Activated CD8-positive, alpha-beta memory T cell treated with anti-CD3 and anti-CD28 coated beads, Interleukin-2, amount 50 U/mL, for 24 hours (primary cell): ENCODE measurements around the gene TOLLIP.
"Not testable (repeated sequence)": the region's sequence is repeated elsewhere in the genome, so short reads cannot be mapped to it uniquely, and the experiment has no call there.

Source experiments
- DNase-seq: peaks from one replicate; pipeline ENCODE4 v3.0.0-alpha.2; 2020; ENCODE audit errors: extremely low read depth

The TOLLIP gene

GRCh38 chr11:1281974-1282365, 27.5 kb downstream of the TOLLIP start:
- DNase-seq = no peak

- DNase-seq = no peak
These were observed 28.0 kb downstream of the TOLLIP start for GRCh38 chr11:1281326-1281973.

GRCh38 chr11:1280116-1281035, 29.1 kb downstream of the TOLLIP start:
- DNase-seq = no peak

DNA sequence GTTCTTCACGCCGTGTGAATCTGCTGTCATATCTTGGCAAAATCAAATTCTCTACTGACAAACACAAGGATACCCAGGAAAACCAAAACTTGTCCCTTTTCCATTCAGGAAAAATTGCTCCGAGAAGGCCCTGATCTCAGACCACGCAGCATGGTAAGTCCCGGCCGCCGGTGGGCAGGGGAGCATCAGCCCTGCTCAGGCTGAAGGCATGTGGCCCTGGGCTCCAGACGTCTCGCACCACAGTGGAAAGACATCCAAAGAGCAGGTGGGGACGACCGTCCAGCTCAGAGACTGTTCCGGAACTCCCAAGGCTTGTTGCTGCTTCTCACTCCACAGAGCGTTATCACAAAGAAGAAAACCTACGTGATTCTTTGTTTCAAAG, 29.8 kb downstream of the TOLLIP start:
- DNase-seq = no peak

DNA sequence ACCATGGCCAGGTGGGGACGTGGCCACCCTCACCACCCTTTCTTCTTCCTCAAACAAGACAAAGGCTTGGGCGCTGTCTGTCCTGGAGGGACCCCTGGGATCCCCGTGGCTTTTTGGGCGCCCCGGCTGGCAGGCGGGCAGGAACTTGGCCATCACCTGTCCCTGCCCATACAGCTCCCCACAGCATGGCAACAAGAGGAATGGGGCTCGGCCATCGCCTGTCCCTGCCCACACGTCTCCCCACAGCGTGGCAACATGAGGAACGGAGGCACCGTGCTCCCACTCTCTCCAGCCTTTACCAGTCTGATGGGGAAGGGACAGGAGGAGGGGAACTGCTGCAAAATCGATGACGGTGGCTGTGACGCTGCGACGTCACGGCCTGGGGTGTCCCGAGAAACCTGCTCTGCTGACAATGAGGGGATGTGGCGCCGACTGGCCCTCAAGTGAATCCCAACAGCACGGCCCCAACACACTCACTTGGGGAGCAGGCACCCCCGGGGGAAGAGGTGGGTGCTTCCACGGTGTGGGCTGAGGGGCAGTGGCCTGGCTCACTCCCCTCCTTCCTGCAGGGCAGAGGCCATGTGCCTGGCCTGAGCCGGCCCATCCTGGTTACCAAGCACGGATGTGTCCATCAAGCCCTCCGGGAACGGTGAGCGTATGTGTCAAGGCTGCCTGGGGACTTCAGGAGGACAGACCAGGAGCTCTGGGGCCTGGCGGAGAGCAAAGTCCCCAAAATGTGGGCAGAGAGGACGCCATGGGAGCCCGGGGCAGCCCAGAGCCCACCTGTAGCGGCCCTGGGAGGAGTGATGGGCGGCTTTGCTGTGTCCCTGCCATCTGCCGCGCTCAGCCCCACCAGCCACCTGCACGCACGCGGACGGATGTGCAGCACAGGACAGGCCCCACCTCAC, 30.4 kb downstream of the TOLLIP start:
- DNase-seq = no peak

- no peak for DNase-seq
These were observed 31.4 kb downstream of the TOLLIP start for GRCh38 chr11:1277936-1278512.

DNA sequence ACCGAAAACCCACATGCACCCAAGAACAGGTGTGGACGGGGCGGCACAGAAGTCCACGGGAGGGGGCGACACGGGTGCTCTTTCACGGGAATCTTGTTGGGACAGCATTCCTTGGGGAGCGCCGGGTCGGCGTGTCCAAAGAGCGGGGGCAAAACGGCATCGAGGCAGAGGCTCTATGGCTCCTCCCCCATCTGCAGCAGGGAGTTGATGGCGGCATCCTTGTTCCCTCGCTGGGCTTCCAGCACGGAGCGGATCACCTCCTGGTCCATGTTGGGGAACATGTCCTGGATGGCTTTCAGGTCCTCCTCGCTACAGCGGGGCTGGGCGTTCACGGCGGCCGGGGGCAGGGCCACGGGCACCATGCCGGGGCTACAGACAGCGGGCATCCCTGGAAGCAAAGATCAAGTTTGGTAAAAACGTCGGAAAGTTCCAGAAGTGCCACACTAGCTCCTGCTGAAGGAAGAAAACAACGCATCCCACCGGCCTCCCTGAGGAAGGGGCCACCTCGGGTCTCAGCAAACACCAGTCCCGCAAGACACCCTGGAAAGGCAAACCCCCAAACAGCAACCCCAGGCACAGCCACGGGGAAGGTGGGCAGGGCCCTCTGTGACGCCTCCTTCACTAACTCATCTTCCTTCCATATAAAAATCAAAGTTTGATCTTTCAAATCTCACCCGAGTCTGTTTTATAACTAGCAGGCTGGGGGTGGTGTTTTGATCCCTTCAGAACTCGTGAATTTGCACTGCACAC, 32.4 kb downstream of the TOLLIP start:
- DNase-seq = no peak

- DNase-seq = no peak
These were observed 33.2 kb downstream of the TOLLIP start for GRCh38 chr11:1276041-1276790.

DNA sequence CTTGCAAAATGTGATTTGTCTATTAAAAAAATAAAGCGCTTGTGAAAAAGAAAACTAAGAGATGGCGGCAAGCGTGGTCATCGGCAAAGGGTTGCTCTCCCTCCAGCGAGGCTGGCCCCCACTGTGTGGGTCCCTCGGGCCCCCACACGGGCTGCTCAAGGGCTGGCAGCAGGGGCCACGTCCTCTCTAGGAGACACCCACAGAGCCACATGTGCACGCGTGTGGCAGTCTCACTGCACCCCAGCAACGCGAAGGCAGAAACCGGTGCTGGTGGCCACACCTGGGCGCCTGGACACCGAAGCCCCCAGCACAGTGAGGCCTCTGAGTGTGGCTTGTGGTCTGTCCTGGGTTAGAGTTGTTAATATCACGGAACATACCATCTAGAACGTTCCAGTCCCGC, 34.4 kb downstream of the TOLLIP start:
- no peak for DNase-seq

DNA sequence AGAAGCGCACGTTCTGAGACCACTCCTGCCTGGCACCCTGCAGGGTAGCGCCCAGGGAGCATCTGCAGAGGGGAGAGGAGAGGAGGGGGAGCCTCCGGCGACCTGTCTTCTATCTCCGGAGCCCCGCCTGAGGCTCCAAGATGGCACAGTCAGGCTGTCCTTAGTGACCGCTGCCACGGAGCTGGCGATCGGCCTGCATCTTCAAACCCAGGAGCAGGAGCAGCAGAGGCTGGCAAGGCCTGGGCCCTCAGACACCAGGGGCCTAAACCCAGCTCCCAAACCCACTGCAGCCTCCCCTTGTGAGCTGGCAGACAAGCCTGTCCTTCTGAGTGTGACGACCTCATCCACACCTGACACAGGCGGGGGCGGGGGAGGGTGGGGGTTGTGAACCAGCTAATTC, 34.9 kb downstream of the TOLLIP start:
- DNase-seq = no peak

- no peak for DNase-seq
These were observed 36.9 kb downstream of the TOLLIP start for GRCh38 chr11:1272531-1272930.

DNA sequence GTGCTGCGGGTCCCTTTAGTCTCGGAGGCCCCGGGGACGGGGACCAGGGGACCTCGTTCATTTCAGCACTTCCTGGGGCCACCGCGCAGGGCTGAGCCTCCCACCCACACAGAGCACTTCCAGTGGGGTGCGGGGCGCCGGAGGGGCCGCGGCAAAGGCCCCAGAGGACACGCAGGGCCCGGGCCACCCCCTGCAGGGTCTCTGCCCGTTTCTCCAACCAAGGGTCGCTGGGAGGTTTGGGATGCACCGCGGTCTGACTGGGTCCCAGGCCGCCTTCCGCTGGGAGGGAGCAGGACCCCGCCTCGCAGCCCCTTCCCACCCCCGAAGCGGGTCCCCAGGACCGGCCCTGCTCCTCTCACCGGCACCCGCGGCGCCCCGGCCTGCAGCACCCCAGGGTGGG, 37.5 kb downstream of the TOLLIP start:
- DNase-seq = no peak

- no peak for DNase-seq
These were observed 38.0 kb downstream of the TOLLIP start for GRCh38 chr11:1271406-1271805.

DNA sequence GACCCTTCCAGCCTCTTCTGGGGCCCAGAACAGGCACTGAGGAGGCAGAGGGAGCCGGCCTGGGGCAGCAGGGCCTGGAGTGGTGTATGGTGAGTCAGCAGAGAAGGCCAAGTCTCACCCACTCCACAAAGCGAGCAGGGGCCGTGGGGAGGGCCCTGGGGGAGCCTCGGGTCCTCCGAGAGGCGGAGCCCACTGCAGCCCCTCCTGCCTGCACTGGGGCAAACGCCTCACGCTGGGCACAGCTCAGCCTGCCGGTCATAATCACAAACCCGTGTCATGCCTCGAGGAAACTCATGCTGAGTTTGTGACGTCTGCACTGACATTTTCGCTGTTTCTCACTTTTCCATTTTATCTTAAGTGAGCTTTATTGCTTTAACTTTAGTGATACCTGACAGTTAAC, 38.4 kb downstream of the TOLLIP start:
- no peak for DNase-seq

GRCh38 chr11:1270476-1270875, 39.0 kb downstream of the TOLLIP start:
- DNase-seq = no peak

DNA sequence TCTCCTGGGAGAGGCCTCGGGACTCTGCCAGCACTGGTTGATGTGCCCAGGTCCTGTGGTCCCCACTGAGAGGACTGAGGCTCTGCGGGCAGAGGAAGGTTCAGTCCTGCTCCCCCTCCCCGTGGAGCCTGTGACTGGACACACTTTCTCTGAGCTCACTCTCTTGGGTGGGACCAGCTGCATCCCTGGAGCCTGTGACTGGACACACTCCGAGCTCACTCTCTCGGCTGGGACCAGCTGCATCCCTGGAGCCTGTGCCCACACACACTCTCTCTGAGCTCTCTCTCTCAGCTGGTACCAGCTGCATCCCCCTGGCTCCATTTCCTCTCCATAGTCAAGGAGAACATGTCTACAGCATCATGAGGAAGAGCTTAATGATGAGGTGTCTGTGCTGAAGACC, 39.5 kb downstream of the TOLLIP start:
- DNase-seq = no peak

DNA sequence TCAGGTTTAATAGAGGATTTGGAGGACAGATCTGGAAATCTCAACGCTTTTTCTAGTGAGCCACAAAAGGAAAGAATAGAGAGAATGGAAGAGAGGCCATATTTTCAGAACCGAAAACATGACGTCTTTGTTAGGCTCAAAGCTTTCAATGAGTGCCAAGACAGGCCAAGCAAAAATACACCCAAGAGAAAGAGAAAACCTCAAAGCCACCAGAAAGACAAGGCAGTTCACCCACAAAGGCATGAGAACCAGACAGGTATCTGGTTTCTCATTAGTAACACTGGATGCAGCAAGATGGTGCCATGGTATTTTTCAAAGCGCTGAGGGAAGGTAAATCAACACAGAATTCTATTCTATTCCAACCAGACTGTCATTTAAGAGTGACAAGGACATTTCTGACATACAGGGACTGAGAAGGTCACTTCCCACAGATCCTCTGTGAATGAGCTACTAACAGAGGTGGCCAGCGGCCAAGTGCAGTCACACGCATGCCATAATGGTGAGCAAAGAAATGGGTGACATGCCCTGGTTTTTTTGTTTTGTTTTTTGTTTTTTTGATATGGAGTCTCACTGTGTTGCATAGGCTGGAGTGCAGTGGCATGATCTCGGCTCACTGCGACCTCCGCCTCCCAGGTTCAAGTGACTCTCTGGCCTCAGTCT, 41.9 kb downstream of the TOLLIP start:
- no peak for DNase-seq

DNA sequence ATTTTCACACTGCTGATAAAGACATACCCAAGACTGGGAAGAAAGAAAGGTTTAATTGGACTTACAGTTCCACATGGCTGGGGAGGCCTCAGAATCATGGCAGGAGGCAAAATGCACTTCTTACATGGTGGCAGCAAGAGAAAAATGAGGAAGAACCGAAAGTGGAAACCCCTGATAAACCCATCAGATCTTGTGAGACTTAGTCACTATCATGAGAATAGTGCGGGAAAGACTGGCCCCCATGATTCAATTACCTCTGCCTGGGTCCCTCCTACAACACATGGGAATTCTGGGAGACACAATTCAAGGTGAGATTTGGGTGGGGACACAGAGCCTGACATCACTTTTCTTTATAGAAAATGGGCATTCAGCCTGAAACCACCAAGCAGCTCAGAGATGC, 42.5 kb downstream of the TOLLIP start:
- DNase-seq = not testable (repeated sequence)

- DNase-seq = not testable (repeated sequence)
These were observed 44.0 kb downstream of the TOLLIP start for GRCh38 chr11:1265480-1265879.

DNA sequence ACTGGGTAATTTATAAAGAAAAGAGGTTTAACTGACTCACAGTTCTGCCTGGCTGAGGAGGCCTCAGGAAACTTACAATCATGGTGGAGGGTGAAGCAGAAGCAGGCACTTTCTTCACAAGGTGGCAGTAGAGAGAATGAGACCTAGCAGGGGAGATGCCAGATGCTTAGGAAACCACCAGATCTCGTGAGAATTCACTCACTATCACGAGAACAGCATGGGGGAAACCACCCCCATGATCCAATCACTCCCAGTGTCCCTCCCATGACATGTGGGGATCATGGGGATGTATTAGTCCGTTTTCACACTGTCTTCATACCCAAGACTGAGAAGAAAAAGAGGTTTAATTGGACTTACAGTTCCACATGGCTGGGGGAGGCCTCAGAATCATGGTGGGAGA, 45.0 kb downstream of the TOLLIP start:
- DNase-seq = not testable (repeated sequence)
